GM12865 (cell line): Measurements from ENCODE around the gene TMEM213.

Source experiments
- DNase-seq: peaks from one replicate; pipeline ENCODE4 v3.0.0; 2010; ENCODE audit warnings: low read depth
- H3K4me3 ChIP-seq: 2 replicates; pipeline ENCODE4 v1.5.1; 2011; ENCODE audit warnings: mild to moderate bottlenecking, low read depth, low read length, control low read depth
- TF ChIP-seq, protein P1 (sequence below): IDR thresholded peaks from 2 replicates; pipeline ENCODE4 v1.5.1; 2011; ENCODE audit warnings: low read length, control low read depth, low read depth, inconsistent platforms; ENCODE audit not compliant: insufficient read depth; ENCODE audit errors: missing control alignments

The TMEM213 gene

DNA sequence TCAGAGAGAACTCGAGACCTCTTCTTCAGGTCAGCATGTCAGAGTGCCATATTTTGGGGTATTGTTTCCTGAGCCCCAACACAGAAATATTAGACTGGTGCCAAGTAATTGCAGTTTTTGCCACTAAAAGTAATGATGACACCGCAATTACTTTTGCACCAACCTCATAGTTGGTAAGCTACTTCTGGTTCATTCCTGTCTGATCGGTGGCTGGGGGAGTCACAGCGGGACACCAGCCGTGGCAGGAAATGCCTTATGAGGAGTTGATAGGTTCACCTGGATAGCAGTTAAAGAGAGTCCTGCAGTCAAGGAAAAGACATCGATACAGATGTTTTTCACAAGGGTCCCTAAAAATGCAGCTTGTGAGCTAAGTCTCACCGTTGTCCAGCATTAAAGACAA, 24.1 kb downstream of the TMEM213 start:
- TF ChIP-seq, protein P1, sequence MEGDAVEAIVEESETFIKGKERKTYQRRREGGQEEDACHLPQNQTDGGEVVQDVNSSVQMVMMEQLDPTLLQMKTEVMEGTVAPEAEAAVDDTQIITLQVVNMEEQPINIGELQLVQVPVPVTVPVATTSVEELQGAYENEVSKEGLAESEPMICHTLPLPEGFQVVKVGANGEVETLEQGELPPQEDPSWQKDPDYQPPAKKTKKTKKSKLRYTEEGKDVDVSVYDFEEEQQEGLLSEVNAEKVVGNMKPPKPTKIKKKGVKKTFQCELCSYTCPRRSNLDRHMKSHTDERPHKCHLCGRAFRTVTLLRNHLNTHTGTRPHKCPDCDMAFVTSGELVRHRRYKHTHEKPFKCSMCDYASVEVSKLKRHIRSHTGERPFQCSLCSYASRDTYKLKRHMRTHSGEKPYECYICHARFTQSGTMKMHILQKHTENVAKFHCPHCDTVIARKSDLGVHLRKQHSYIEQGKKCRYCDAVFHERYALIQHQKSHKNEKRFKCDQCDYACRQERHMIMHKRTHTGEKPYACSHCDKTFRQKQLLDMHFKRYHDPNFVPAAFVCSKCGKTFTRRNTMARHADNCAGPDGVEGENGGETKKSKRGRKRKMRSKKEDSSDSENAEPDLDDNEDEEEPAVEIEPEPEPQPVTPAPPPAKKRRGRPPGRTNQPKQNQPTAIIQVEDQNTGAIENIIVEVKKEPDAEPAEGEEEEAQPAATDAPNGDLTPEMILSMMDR, result no peak
- H3K4me3 ChIP-seq, result no peak overlapping the region
- no peak for DNase-seq

DNA sequence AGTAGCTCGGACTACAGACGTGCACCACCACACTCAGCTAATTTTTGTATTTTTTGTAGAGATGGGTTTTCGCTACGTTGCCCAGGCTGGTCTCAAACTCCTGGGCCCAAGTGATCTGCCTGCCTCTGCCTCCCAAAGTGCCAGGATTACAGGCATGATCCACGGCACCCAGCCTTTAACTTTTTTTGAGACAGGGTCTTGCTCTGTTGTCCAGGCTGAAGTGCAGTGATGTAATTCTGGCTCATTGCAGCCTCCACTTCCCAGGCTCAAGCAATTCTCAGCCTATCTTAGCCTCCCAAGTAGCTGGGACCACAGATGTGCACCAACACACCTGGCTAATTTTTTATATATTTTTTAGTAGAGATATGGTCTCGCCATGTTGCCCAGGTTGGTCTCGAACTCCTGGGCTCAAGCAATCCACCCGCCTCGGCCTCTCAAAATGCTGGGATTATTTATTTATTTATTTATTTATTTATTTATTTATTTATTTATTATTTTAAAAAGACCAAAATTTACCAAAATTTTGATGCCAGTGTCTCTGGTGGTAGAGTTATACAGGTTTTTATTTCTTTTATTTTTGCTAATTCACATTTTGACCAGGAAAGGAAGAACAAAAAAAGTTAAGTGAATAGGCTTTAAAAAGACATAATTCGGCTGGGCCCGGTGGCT, 25.2 kb downstream of the TMEM213 start:
- TF ChIP-seq, protein P1, result no peak
- no peak overlapping the region for H3K4me3 ChIP-seq
- DNase-seq, result no peak

GRCh38 chr7:138825049-138825721, 27.4 kb downstream of the TMEM213 start:
- H3K4me3 ChIP-seq, result no peak overlapping the region
- TF ChIP-seq, protein P1, result no peak
- no peak for DNase-seq

DNA sequence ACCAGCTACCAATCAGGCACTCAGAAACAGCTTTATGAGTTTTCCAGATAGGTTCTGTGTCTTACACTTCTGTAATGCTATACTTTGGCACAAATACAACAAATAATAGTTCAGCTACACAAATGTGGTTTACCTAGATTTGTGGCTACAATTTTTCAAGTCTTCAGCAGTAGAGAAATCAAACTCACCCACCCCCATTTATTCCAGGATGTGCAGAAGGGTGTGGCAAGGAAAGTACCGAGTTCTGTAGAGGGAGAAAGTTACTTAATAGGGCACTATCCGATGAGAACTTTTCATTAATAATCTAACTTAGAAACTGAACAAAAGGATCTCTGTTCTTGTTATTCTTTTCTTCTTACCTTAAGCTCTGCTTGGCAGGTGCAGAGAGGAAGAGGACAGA, 30.5 kb downstream of the TMEM213 start:
- no peak overlapping the region for H3K4me3 ChIP-seq
- TF ChIP-seq, protein P1, result no peak
- DNase-seq, result no peak

DNA sequence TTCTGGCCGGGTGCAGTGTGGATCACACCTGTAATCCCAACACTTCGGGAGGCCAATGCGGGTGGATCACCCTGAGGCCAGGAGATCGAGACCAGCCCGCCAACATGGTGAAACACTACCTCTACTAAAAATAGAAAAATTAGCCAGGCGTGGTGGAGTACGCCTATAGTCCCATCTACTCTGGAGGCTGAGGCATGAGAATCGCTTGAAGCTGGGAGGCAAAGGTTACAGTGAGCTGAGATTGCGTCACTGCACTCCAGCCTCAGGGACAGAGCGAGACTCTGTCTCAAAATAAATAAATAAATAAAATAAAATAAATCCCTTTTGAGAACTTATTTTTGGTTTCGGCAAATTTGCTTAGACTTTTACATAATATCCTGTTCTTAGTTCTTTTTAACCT, 31.5 kb downstream of the TMEM213 start:
- no peak for DNase-seq
- TF ChIP-seq, protein P1, result no peak
- no peak overlapping the region for H3K4me3 ChIP-seq

DNA sequence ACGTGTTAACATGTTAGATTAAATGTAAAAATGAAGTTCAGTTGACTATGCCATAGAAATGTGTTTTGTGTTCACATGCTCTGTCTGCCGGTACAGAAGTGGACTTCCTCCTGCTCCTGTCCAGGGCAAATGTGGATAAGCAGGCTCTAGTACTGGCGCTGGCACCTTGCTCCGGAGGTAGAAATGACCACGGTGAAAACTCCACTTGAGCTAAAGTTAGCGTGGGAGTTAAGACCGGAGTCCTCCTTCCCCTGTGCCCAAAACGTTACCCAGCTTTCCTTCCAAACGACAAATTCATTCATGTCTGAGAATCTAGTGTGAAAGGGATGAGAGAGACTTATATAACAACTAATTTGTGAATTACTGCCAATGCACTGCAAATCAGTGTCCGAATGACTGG, 35.2 kb downstream of the TMEM213 start:
- H3K4me3 ChIP-seq, result no peak overlapping the region
- TF ChIP-seq, protein P1, result no peak

DNA sequence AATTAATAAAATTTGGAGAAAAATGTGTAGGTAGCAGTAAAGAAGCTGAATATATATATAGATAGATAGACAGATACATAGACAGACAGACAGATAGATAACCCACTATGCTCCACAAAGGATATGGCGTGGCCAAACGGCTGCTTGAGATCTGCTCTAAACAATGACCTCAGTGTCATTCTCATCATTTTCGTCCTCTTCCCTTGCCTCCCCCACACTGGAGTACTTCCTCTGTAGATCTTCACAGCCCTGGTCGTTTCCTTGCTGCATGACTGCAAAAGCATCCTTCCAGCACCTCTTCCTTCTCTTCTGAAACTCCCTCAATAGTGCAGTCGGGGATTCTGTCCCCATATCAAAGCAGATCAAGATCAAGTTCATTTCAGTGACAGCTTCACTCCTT, 35.8 kb downstream of the TMEM213 start:
- TF ChIP-seq, protein P1, result no peak
- H3K4me3 ChIP-seq, result no peak overlapping the region
- DNase-seq, result no peak

More for the DNA sequence above, 35.2 kb downstream of the TMEM213 start:
- no peak for DNase-seq
